Testis (tissue), 3 donors: ENCODE measurements around the gene NAV1. TPM values are rescaled to one million over a fixed set of nuclear protein-coding genes. Genes with fewer than 3 reads are reported as not detected.
"Not testable (repeated sequence)": the region's sequence is repeated elsewhere in the genome, so short reads cannot be mapped to it uniquely, and the experiment has no call there.

Source experiments
- DNase-seq: peaks from one replicate; pipeline ENCODE4 v3.0.0-alpha.2; 2019
- H3K27ac ChIP-seq, 2 donors: fragments of 200-600 bp; sonication (generic); one replicate each; pipeline ENCODE4 v1.5.1; 2019
- H3K27me3 ChIP-seq: fragments of 200-600 bp; sonication (generic); one replicate; pipeline ENCODE4 v1.5.1; 2019
- H3K36me3 ChIP-seq: fragments of 200-600 bp; sonication (generic); one replicate; pipeline ENCODE4 v1.5.1; 2017; ENCODE audit warnings: low read depth; ENCODE audit errors: missing control alignments
- H3K4me1 ChIP-seq: fragments of 200-600 bp; sonication (generic); one replicate; pipeline ENCODE4 v1.5.1; 2019
- H3K4me3 ChIP-seq, 2 donors: fragments of 200-600 bp; sonication (generic); one replicate each; pipeline ENCODE4 v1.5.1; 2017 to 2019
- H3K9me3 ChIP-seq: fragments of 200-600 bp; sonication (generic); one replicate; pipeline ENCODE4 v1.5.1; 2017
- CTCF ChIP-seq, 3 experiments: fragments of 450-650 bp in 2 of 3; fragments of 200-600 bp in 1 of 3; sonication (generic) in 1 of 3; IDR thresholded peaks; one replicate each; pipeline ENCODE4 v1.5.1; 2016 to 2019; ENCODE audit warnings: antibody characterized with exemption in 3 of 3, mild to moderate bottlenecking in 2 of 3, moderate library complexity in 1 of 3
- POLR2A ChIP-seq: fragments of 450-650 bp; IDR thresholded peaks from one replicate; pipeline ENCODE4 v1.6.1; 2017; ENCODE audit warnings: antibody characterized with exemption, mild to moderate bottlenecking, moderate library complexity
- WGBS, 2 donors: methylation state at CpG; one replicate each; pipeline ENCODE4 v1.1.5; 2018; 5-methylcytosine and 5-hydroxymethylcytosine counted together
- intact Hi-C: fragments of 100-400 bp; cut with DNase I; formaldehyde crosslinking; loops from one replicate; pipeline ENCODE4 v1.15.1; 2023; ENCODE audit warnings: low total_unique reads
- polyA plus RNA-seq: library from polyadenylated mRNA; stranded (reverse); fragments of 350-450 nt; fragmentation: Illumina TruSeq; extraction: RNeasy Lipid Tissue Mini Kit (QIAGEN cat#74804); gene quantifications from one replicate; pipeline ENCODE4 v1.2.3, GENCODE V29; 2014; ENCODE audit warnings: low read depth, low replicate concordance; ENCODE audit not compliant: insufficient read depth
- total RNA-seq, 2 donors: library from RNA; depleted of rRNA; stranded (reverse); fragments of >200 nt; gene quantifications; one replicate each; pipeline ENCODE4 v1.2.3, GENCODE V29; 2016

Gene NAV1
- total and polyA plus RNA-seq, 3 donors from 2014 or later = 22.0 to 56.8 (median 52.5) TPM

- no peak for TF ChIP-seq CTCF (IDR thresholded peaks at IDR 0.05)
- no peak for TF ChIP-seq POLR2A
- Histone ChIP-seq H3K9me3 (no peaks in the 10 kb centered on the region), H3K27me3 (no peaks in the 10 kb centered on the region), H3K36me3 (no peaks in the 10 kb centered on the region), H3K4me1 (peaks cover 8% of the 10 kb centered on the region), H3K4me3 (no peak overlapping the region), H3K27ac (no peak overlapping the region)
- WGBS, 2 donors = 79 to 90% methylated on average over 3 to 5 of the region's 5 CpGs
- intact Hi-C loops = no loop called here
- no peak for DNase-seq
These were observed 20.9 kb upstream of the NAV1 start for GRCh38 chr1:201518071-201518470.

DNA sequence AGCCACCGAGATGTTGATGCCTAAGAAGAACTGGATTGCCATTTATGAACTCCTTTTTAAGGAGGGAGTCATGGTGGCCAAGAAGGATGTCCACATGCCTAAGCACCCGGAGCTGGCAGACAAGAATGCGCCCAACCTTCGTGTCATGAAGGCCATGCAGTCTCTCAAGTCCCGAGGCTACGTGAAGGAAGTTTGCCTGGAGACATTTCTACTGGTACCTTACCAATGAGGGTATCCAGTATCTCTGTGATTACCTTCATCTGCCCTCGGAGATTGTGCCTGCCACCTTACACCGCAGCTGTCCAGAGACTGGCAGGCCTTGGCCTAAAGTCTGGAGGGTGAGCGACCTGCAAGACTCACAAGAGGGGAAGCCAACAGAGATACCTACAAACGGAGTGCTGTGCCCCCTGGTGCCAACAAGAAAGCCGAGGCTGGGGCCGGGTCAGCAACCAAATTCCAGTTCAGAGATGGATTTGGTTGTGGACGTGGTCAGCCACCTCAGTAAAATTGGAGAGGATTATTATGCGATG is 18.8 kb upstream of the NAV1 start:
- 81 to 84% methylated on average over 11 to 14 of the region's 14 CpGs for WGBS, 2 donors
- H3K4me1 ChIP-seq, intact Hi-C loops, H3K27ac ChIP-seq, H3K9me3 ChIP-seq, DNase-seq, H3K27me3 ChIP-seq, H3K4me3 ChIP-seq, H3K36me3 ChIP-seq: not testable (repeated sequence)

GRCh38 chr1:201525193-201525778 is 13.6 kb upstream of the NAV1 start:
- no peak for DNase-seq
- 94 to 100% methylated on average over 1 of the region's 1 CpG for WGBS, 2 donors
- H3K4me3 ChIP-seq = no peak overlapping the region
- no peak overlapping the region for H3K27ac ChIP-seq
- no peaks in the 10 kb centered on the region for H3K9me3 ChIP-seq
- intact Hi-C loops = no loop called here
- TF ChIP-seq POLR2A (no peak), CTCF (IDR thresholded peaks at IDR 0.05) (no peak)
- no peaks in the 10 kb centered on the region for H3K36me3 ChIP-seq
- no peaks in the 10 kb centered on the region for H3K4me1 ChIP-seq
- no peaks in the 10 kb centered on the region for H3K27me3 ChIP-seq

GRCh38 chr1:201527879-201528278 is 11.0 kb upstream of the NAV1 start:
- Histone ChIP-seq H3K36me3 (no peaks in the 10 kb centered on the region), H3K4me3 (no peak overlapping the region), H3K4me1 (peaks cover 13% of the 10 kb centered on the region), H3K9me3 (no peaks in the 10 kb centered on the region), H3K27me3 (no peaks in the 10 kb centered on the region), H3K27ac (no peak overlapping the region)
- DNase-seq = no peak
- TF ChIP-seq POLR2A (no peak), CTCF (IDR thresholded peaks at IDR 0.05) (no peak)
- WGBS, 2 donors = 89 to 94% methylated on average over 5 of the region's 5 CpGs
- intact Hi-C loops = no loop called here

DNA sequence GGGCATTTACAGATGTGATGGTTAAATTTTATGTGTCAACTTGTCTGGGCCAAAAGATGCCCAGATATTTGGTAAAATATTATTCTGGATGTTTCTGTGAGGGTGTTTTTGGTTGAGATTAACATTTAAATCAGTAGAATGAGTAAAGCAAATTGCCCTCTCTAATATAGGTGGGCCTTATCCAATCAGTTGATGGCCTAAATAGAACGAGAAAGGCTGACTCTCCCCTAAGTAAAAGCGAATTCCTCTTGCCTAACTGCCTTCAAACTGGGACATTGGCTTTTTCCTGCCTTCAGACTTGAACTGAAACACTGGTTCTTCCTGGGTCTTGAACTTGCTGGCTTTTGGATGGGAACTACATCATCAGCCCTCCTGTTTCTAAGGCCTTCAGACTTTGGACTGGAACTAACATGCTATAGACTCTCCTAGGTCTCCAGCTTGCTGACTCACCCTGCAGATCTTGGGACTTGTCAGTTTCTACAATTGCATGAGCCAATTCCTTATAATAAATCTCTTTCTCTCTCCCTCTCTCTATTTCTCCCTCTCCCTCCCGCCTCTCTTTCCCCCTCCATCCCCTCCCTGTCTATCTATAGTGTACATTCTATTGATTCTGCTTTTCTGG is 10.2 kb upstream of the NAV1 start:
- H3K4me1 ChIP-seq = peaks cover 13% of the 10 kb centered on the region
- DNase-seq = no peak
- H3K9me3 ChIP-seq = no peaks in the 10 kb centered on the region
- intact Hi-C loops = no loop called here
- TF ChIP-seq CTCF (IDR thresholded peaks at IDR 0.05) = no peak
- no peak for TF ChIP-seq POLR2A
- 90 to 91% methylated on average over 3 of the region's 3 CpGs for WGBS, 2 donors
- no peak overlapping the region for H3K27ac ChIP-seq
- no peaks in the 10 kb centered on the region for H3K27me3 ChIP-seq
- no peak overlapping the region for H3K4me3 ChIP-seq
- H3K36me3 ChIP-seq = no peaks in the 10 kb centered on the region
